ENCODE data around the gene KDM3B.

Gene KDM3B

DNA sequence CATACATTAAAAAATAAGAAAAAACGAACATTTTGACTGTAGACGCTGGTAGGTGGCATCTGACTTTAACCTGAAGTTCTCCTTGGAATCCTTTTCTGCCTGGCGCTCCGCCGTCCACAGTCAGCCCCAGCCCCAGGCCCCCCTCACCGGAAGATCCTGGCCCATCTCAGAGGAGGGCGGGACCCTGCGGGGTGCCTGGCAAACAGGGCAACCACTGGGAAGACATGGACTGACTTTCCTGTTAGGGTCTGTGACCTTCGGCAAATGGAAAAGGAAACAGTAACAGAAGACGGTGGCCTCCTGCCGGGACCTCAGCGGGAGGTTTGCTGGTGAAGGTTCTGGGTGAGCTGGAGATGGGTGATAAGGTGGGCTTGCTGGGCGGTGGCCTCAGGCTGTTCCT, 101.1 kb downstream of the KDM3B start:
- H3K4me3 ChIP-seq (ENCODE audit: control insufficient read depth, low read depth, low read length): no peak overlapping the region
- DNase-seq (ENCODE audit: low read depth): no peak
- TF ChIP-seq CTCF (IDR thresholded peaks at IDR 0.05; ENCODE audit: control insufficient read depth, insufficient read depth, low read depth, low read length, missing control alignments): no peak

GRCh38 chr5:138454121-138454520, 101.6 kb downstream of the KDM3B start:
- no peak for TF ChIP-seq CTCF (IDR thresholded peaks at IDR 0.05; ENCODE audit: control insufficient read depth, insufficient read depth, low read depth, low read length, missing control alignments)
- H3K4me3 ChIP-seq (ENCODE audit: control insufficient read depth, low read depth, low read length): no peak overlapping the region
- DNase-seq (ENCODE audit: low read depth): no peak

DNA sequence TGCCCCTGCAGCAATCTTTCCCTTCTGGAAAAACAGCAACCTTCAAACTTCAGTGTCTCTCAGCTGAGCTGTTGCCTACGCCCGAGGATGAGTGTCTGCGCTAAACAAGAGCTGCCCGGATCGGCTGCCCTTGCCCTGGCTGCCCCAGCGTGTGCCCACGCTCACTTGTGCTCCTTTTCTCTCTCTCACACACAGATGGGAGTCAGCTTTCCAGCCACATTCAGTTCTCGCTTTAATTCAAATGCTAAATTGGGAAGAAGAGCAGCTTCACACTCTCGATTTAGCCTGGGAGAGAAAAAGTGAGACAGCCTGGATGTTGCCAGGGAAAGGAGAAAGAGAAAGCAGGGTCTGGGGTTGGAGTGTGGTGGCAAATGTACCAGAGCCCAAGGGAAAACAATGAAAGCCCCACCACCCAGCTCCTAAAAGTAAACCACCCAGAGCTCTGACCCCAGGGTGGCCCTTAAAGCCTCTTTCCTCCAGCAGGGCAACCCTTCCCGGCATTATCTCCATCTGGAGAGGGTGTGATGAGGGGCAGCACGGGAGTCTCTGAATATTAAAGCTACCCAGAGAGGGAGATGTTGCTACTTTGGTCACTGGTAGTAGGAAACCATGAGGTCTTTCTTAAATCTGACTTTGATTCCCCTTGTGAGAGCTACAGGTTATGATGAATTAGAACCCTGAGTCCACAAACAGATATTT, 102.9 kb downstream of the KDM3B start:
- TF ChIP-seq CTCF (IDR thresholded peaks at IDR 0.05; ENCODE audit: control insufficient read depth, insufficient read depth, low read depth, low read length, missing control alignments): no peak
- no peak for DNase-seq (ENCODE audit: low read depth)
- H3K4me3 ChIP-seq (ENCODE audit: control insufficient read depth, low read depth, low read length): no peak overlapping the region

- no peak for DNase-seq (ENCODE audit: low read depth)
- H3K4me3 ChIP-seq (ENCODE audit: control insufficient read depth, low read depth, low read length): no peak overlapping the region
Observed at GRCh38 chr5:138457531-138458275, 105.2 kb downstream of the KDM3B start.

DNA sequence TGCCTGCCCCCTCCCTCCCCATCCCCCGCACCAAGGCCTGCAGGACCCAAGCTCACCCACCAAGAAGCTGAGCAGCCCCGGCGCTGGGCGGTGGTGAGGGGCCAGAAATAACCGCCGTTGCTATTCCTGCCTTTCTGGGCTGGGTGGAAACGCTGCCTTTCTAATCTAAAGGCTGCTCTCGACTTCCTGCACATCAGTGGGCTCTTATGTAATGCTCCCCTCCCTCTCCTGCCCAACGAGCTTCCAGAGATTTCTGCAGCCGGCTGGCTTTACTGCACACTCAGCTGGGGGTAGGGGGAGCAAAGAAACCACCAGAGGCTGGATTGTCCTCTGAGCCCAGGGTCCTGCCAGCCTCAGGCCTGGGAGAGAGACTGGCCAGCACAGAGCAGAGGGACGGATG, 105.9 kb downstream of the KDM3B start:
- H3K4me3 ChIP-seq (ENCODE audit: control insufficient read depth, low read depth, low read length): no peak overlapping the region
- no peak for DNase-seq (ENCODE audit: low read depth)
- no peak for TF ChIP-seq CTCF (IDR thresholded peaks at IDR 0.05; ENCODE audit: control insufficient read depth, insufficient read depth, low read depth, low read length, missing control alignments)

More at GRCh38 chr5:138457531-138458275, 105.2 kb downstream of the KDM3B start:
- TF ChIP-seq CTCF (IDR thresholded peaks at IDR 0.05; ENCODE audit: control insufficient read depth, insufficient read depth, low read depth, low read length, missing control alignments): no peak

DNA sequence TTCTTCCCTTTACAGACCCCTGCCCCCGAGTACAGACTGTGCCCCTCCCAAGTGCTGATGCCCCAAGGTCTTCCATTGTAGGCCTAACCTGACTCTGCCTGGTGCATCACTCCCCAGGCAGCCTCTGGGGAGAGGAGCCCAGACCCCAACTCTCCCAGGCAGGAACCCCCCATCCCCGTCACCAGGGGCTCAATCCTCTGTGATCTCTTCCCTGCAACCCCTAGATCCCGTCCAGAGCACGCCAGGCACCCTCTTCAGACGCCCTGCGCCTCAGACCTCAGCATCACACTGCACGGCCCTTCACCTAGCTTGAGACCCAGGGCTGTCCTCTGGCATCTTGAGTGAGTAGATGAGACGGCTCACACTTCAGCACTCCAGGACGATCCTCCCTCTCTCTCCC, 106.4 kb downstream of the KDM3B start:
- TF ChIP-seq CTCF (IDR thresholded peaks at IDR 0.05; ENCODE audit: control insufficient read depth, insufficient read depth, low read depth, low read length, missing control alignments): no peak
- no peak for DNase-seq (ENCODE audit: low read depth)
- H3K4me3 ChIP-seq (ENCODE audit: control insufficient read depth, low read depth, low read length): no peak overlapping the region
